ENCODE measurements around the gene TCTN1. TPM values are rescaled to one million over a fixed set of nuclear protein-coding genes. Genes with fewer than 3 reads are reported as not detected.
"Not testable (repeated sequence)": the region's sequence is repeated elsewhere in the genome, so short reads cannot be mapped to it uniquely, and the experiment has no call there.

The TCTN1 gene
- total RNA-seq, 4 donors from 2014 or later, result 98.8 to 204 (median 125) TPM

DNA sequence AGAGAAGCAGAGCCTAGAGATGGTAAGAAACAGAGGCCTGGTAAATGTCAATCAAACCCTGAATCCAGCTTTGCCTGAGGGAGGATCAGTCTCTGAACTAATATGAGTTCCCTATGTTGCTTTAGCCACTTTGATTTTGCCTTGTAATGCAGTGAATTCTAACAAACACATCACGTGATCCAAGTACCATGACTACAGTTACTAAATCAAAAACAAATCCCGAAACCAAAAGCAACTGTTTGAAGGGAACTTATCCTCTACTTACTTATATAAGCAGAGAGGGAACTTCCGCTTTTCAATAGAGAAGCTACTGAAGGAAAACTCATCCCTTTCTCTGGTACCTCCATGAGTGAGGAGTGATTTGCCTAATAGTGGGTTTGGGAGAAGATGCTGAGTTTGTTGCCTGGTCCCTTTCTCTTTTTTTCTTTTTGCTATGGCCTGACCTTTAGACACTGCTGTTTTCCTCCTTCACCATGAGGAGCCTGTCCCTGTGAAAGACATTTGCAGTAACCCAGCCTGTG is 23.1 kb upstream of the TCTN1 start:
- H3K4me3 ChIP-seq (replicated peaks in 1 of 3), result no peak overlapping the region
- H3K4me1 ChIP-seq, result peaks cover 38 to 45% of the 10 kb centered on the region in 2 donors
- no peaks in the 10 kb centered on the region for H3K9me3 ChIP-seq
- no peaks in the 10 kb centered on the region for H3K27me3 ChIP-seq
- peak overlapping the region; percentile 86 to 91 (median 86) for H3K27ac ChIP-seq
- no peaks in the 10 kb centered on the region for H3K36me3 ChIP-seq
- TF ChIP-seq POLR2A (IDR thresholded peaks at IDR 0.05), result no peak
- TF ChIP-seq, protein P1, sequence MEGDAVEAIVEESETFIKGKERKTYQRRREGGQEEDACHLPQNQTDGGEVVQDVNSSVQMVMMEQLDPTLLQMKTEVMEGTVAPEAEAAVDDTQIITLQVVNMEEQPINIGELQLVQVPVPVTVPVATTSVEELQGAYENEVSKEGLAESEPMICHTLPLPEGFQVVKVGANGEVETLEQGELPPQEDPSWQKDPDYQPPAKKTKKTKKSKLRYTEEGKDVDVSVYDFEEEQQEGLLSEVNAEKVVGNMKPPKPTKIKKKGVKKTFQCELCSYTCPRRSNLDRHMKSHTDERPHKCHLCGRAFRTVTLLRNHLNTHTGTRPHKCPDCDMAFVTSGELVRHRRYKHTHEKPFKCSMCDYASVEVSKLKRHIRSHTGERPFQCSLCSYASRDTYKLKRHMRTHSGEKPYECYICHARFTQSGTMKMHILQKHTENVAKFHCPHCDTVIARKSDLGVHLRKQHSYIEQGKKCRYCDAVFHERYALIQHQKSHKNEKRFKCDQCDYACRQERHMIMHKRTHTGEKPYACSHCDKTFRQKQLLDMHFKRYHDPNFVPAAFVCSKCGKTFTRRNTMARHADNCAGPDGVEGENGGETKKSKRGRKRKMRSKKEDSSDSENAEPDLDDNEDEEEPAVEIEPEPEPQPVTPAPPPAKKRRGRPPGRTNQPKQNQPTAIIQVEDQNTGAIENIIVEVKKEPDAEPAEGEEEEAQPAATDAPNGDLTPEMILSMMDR (IDR thresholded peaks at IDR 0.05), result peak in 1 of 6 experiments; percentile 12
- DNase-seq, result no peak
- intact Hi-C loops (cut with DNase I), result no loop called here
- 18 to 24% methylated on average over 3 of the region's 3 CpGs for WGBS, 2 donors

DNA sequence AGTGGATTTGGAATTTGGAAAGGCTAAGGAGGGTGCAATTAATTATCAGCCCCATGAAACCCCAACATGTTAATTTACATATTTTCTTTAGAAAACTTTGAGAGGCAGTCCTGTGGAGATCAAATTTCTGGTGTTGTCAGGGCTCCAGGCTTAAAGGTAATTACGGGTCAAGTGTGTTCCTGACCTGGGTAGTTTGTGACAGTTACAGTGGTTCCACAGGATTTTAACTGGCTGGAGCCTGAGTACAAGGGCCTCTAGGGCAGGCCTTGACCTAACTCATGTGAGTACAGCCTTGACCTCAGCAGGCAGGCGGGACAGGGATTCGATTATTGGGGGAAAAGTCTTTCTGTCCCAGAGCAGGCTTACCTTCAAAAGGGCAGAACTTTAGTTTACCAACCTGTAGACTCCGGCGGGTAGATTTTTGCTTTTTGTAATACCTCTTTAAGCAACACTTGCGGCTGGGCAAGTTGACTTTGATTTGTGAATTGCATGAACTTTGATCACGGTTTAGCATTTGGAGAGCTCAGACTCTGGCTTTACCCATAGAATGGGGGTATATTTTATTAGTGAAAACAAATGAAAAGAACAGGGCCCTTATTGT is 22.4 kb upstream of the TCTN1 start:
- H3K4me1 ChIP-seq, result peaks cover 31 to 38% of the 10 kb centered on the region in 2 donors
- no peaks in the 10 kb centered on the region for H3K27me3 ChIP-seq
- H3K4me3 ChIP-seq (replicated peaks in 1 of 3), result no peak overlapping the region
- TF ChIP-seq, protein P1 (IDR thresholded peaks at IDR 0.05), result no peak
- TF ChIP-seq POLR2A (IDR thresholded peaks at IDR 0.05), result no peak
- no peaks in the 10 kb centered on the region for H3K36me3 ChIP-seq
- H3K27ac ChIP-seq, result peak overlapping the region; percentile 86 to 91 (median 86)
- peak; percentile 62 to 64 for DNase-seq
- WGBS, 2 donors, result 30 to 39% methylated on average over 7 of the region's 7 CpGs
- intact Hi-C loops (cut with DNase I), result no loop called here
- H3K9me3 ChIP-seq, result no peaks in the 10 kb centered on the region

DNA sequence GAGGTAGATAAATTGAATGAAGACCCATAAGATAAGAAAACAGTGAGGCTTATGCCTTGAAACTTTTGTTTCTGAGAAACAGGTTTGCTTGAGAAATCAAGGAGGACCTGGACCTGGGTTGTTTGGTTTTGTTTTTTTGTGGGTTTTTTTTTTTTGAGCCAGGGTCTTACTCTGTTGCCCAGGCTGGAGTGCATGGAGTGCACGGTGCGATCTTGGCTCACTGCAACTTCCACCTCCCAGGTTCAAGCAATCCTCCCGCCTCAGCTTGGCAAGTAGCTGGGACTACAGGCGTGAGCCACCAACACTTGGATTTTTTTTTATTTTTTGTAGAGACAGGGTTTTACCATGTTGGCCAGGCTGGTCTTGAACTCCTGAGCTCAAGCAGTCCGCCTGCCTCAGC is 21.9 kb upstream of the TCTN1 start:
- DNase-seq, result peak; percentile 16 to 36
- 64 to 72% methylated on average over 5 of the region's 5 CpGs for WGBS, 2 donors
- Histone ChIP-seq H3K9me3 (no peaks in the 10 kb centered on the region), H3K4me1 (peaks cover 28 to 33% of the 10 kb centered on the region in 2 donors), H3K27me3 (no peaks in the 10 kb centered on the region), H3K36me3 (no peaks in the 10 kb centered on the region), H3K4me3 (replicated peaks in 1 of 3) (no peak overlapping the region), H3K27ac (peak overlapping the region; percentile 86 to 91 (median 86))
- intact Hi-C loops (cut with DNase I), result no loop called here
- TF ChIP-seq, protein P1 (IDR thresholded peaks at IDR 0.05), result no peak
- no peak for TF ChIP-seq POLR2A (IDR thresholded peaks at IDR 0.05)

DNA sequence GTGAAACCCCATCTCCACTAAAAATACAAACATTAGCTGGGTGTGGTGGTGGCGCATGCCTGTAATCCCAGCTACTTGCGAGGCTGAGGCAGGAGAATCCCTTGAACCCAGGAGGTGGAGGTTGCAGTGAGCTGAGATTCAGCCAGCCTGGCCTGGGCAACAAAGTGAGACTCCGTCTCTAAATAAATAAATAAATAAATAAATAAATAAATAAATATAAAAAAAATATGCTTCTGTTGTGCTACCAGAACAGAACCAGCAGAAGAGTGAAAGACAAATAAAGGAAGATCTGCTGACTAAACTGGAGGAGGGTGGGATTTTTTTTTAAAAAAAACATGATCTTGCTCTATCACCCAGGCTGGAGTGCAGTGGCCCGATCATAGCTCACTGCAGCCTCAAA is 21.0 kb upstream of the TCTN1 start:
- Histone ChIP-seq H3K4me1 (peaks cover 28 to 30% of the 10 kb centered on the region in 2 donors), H3K27ac (peak overlapping the region; percentile 86 to 91 (median 86))
- intact Hi-C loops (cut with DNase I); DNase-seq; H3K9me3 ChIP-seq; H3K36me3 ChIP-seq; H3K27me3 ChIP-seq; H3K4me3 ChIP-seq (replicated peaks in 1 of 3): not testable (repeated sequence)
- 88 to 89% methylated on average over 4 of the region's 4 CpGs for WGBS, 2 donors

DNA sequence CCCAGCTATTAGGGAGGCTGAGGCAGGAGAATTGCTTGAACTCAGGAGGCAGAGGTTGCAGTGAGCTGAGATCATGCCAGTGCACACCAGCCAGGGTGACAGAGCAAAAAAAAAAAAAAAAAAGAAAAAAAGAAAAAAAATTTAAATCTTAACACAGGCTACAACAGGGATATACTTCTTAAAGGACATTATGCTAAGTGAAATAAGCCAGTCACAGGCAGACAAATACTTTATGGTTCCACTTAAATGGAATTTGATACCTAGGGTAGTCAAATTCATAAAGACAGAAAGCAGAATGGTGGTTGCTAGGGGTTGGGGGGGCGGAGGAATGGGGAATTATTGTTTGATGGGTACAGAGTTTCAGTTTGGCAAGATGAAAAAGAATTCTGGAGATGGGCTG is 16.0 kb upstream of the TCTN1 start:
- DNase-seq, result no peak
- H3K27me3 ChIP-seq, result no peaks in the 10 kb centered on the region
- H3K27ac ChIP-seq, result no peak overlapping the region
- no peaks in the 10 kb centered on the region for H3K36me3 ChIP-seq
- peaks cover 0 to 3% of the 10 kb centered on the region in 2 donors for H3K4me1 ChIP-seq
- TF ChIP-seq, protein P1 (IDR thresholded peaks at IDR 0.05), result no peak
- TF ChIP-seq POLR2A (IDR thresholded peaks at IDR 0.05), result no peak
- no peaks in the 10 kb centered on the region for H3K9me3 ChIP-seq
- intact Hi-C loops (cut with DNase I), result loop anchor here (5.0 kb wide), 1 partner anchor 51 kb away; no protein-coding TSS in a partner anchor
- no peak overlapping the region for H3K4me3 ChIP-seq (replicated peaks in 1 of 3)
- WGBS, 2 donors, result 78 to 94% methylated on average over 1 of the region's 1 CpG

Data from thyroid gland (tissue), 4 donors.